HG03025 (cell line): ENCODE measurements around the gene WEE1.

Source experiments
- ATAC-seq: cut with Tn5 transposase; IDR thresholded peaks from one replicate; pipeline ENCODE4 v1.9.1; 2021; ENCODE audit warnings: mild to moderate bottlenecking, moderate library complexity; ENCODE audit not compliant: unreplicated experiment, low FRiP score

The WEE1 gene

GRCh38 chr11:9565822-9566560 lies 7.5 kb upstream of the WEE1 start:
- peak; percentile 74 for ATAC-seq

GRCh38 chr11:9566561-9567063 lies 6.9 kb upstream of the WEE1 start:
- ATAC-seq, result no peak

GRCh38 chr11:9567401-9567800 lies 6.1 kb upstream of the WEE1 start:
- ATAC-seq, result no peak

GRCh38 chr11:9568161-9568853 lies 5.2 kb upstream of the WEE1 start:
- no peak for ATAC-seq

GRCh38 chr11:9568854-9569587 lies 4.4 kb upstream of the WEE1 start:
- no peak for ATAC-seq

GRCh38 chr11:9569588-9570164 lies 3.8 kb upstream of the WEE1 start:
- ATAC-seq, result no peak

GRCh38 chr11:9570313-9571025 lies 3.0 kb upstream of the WEE1 start:
- no peak for ATAC-seq

GRCh38 chr11:9571071-9571762 lies 2.3 kb upstream of the WEE1 start:
- no peak for ATAC-seq

GRCh38 chr11:9571763-9572115 lies 1.7 kb upstream of the WEE1 start:
- no peak for ATAC-seq

- ATAC-seq, result peak; percentile 18
Measured at GRCh38 chr11:9573775-9574621, 528 bp downstream of the WEE1 start.

- no peak for ATAC-seq
Measured at GRCh38 chr11:9574622-9575259, 1.3 kb downstream of the WEE1 start.

GRCh38 chr11:9575260-9576240 lies 2.1 kb downstream of the WEE1 start:
- no peak for ATAC-seq

GRCh38 chr11:9576701-9577381 lies 3.4 kb downstream of the WEE1 start:
- ATAC-seq, result no peak

GRCh38 chr11:9577556-9577955 lies 4.1 kb downstream of the WEE1 start:
- ATAC-seq, result no peak

GRCh38 chr11:9580894-9581293 lies 7.4 kb downstream of the WEE1 start:
- no peak for ATAC-seq

- ATAC-seq, result no peak
Measured at GRCh38 chr11:9581556-9582161, 8.2 kb downstream of the WEE1 start.
